Measurements from ENCODE around the gene ABCC8. TPM values are rescaled to one million over a fixed set of nuclear protein-coding genes. Genes with fewer than 3 reads are reported as not detected.

ABCC8 gene
- polyA plus RNA-seq, 1 of the 3 experiments (the other 2 are of a cell fraction), result 1.1 TPM

- no peak for TF ChIP-seq CTCF (IDR thresholded peaks at IDR 0.05)
Measured at GRCh38 chr11:17353821-17354600, 122.6 kb downstream of the ABCC8 start (continued).

GRCh38 chr11:17352950-17353820 is 123.5 kb downstream of the ABCC8 start:
- Histone ChIP-seq H3K9me2 (no peaks in the 10 kb centered on the region), H3K4me2 (peak overlapping the region; percentile 95), H3K4me3 (ENCODE audit: low read depth in 2 of 2, low read length in 1 of 2) (peak overlapping the region; percentile 64 to 77), H3K36me3 (replicated peaks in 1 of 2; ENCODE audit: control insufficient read depth in 1 of 2, insufficient read depth in 2 of 2, low read length in 1 of 2) (no peaks in the 10 kb centered on the region), H3K9ac (peak overlapping the region; percentile 67), H4K20me1 (ENCODE audit: insufficient read depth) (no peaks in the 10 kb centered on the region), H3K79me2 (ENCODE audit: insufficient read depth) (no peaks in the 10 kb centered on the region), H3K4me1 (ENCODE audit: control insufficient read depth in 1 of 2, insufficient read depth in 2 of 2, low read depth in 1 of 2, low read length in 1 of 2) (peaks cover 5 to 14% of the 10 kb centered on the region in 2 experiments; a peak in 3 of 4 replicates), H3K9me3 (no peaks in the 10 kb centered on the region), H3K27ac (ENCODE audit: low read depth in 2 of 2, low read length in 1 of 2) (peak overlapping the region; percentile 59 to 84), H3K27me3 (ENCODE audit: insufficient read depth) (no peaks in the 10 kb centered on the region), H2AFZ (ENCODE audit: low read depth) (peak overlapping the region; percentile 96), H3F3A (replicated peaks; ENCODE audit: insufficient read depth) (peaks cover 21% of the 10 kb centered on the region)
- peak; percentile 81 for DNase-seq
- ChIA-PET CTCF (interaction anchor here (0.7 to 3.3 kb wide), 23 partner anchors 8 to 434 kb away, joined by 3 to 32 read pairs (median 3); partner anchors contain the start of genes KCNJ11 and NUCB2), POLR2A (interaction anchor here (1.1 kb wide), 1 partner anchor 19 kb away, joined by 3 read pairs; no protein-coding TSS in a partner anchor)
- WGBS (ENCODE audit: low lambda C conversion rate), result 1% methylated on average over 47 of the region's 69 CpGs
- TF ChIP-seq RAD21 (IDR thresholded peaks at IDR 0.05; ENCODE audit: low read length), result no peak
- TF ChIP-seq GATA2 (CRISPR knock-in tag; IDR thresholded peaks at IDR 0.05), result no peak
- TF ChIP-seq, protein P1, sequence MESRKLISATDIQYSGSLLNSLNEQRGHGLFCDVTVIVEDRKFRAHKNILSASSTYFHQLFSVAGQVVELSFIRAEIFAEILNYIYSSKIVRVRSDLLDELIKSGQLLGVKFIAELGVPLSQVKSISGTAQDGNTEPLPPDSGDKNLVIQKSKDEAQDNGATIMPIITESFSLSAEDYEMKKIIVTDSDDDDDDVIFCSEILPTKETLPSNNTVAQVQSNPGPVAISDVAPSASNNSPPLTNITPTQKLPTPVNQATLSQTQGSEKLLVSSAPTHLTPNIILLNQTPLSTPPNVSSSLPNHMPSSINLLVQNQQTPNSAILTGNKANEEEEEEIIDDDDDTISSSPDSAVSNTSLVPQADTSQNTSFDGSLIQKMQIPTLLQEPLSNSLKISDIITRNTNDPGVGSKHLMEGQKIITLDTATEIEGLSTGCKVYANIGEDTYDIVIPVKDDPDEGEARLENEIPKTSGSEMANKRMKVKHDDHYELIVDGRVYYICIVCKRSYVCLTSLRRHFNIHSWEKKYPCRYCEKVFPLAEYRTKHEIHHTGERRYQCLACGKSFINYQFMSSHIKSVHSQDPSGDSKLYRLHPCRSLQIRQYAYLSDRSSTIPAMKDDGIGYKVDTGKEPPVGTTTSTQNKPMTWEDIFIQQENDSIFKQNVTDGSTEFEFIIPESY (IDR thresholded peaks at IDR 0.05; ENCODE audit: borderline replicate concordance, low read depth), result no peak
- TF ChIP-seq YY1 (IDR thresholded peaks at IDR 0.05; ENCODE audit: low read depth), result no peak
- no peak for TF ChIP-seq USF2 (IDR thresholded peaks at IDR 0.05; ENCODE audit: borderline replicate concordance, low read depth, low read length)
- no peak for TF ChIP-seq RXRA (IDR thresholded peaks at IDR 0.05; ENCODE audit: borderline replicate concordance, low read depth)
- no peak for TF ChIP-seq IRF3 (IDR thresholded peaks at IDR 0.05; ENCODE audit: low read depth, low read length)
- TF ChIP-seq, protein P2, sequence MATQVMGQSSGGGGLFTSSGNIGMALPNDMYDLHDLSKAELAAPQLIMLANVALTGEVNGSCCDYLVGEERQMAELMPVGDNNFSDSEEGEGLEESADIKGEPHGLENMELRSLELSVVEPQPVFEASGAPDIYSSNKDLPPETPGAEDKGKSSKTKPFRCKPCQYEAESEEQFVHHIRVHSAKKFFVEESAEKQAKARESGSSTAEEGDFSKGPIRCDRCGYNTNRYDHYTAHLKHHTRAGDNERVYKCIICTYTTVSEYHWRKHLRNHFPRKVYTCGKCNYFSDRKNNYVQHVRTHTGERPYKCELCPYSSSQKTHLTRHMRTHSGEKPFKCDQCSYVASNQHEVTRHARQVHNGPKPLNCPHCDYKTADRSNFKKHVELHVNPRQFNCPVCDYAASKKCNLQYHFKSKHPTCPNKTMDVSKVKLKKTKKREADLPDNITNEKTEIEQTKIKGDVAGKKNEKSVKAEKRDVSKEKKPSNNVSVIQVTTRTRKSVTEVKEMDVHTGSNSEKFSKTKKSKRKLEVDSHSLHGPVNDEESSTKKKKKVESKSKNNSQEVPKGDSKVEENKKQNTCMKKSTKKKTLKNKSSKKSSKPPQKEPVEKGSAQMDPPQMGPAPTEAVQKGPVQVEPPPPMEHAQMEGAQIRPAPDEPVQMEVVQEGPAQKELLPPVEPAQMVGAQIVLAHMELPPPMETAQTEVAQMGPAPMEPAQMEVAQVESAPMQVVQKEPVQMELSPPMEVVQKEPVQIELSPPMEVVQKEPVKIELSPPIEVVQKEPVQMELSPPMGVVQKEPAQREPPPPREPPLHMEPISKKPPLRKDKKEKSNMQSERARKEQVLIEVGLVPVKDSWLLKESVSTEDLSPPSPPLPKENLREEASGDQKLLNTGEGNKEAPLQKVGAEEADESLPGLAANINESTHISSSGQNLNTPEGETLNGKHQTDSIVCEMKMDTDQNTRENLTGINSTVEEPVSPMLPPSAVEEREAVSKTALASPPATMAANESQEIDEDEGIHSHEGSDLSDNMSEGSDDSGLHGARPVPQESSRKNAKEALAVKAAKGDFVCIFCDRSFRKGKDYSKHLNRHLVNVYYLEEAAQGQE (IDR thresholded peaks at IDR 0.05; ENCODE audit: low read depth, low read length), result no peak
- no peak for TF ChIP-seq RCOR1 (IDR thresholded peaks at IDR 0.05; ENCODE audit: low read length)
- peak; percentile 41; the same call in 1 of the 2 replicates for TF ChIP-seq TAF1 (IDR thresholded peaks at IDR 0.05; ENCODE audit: borderline replicate concordance, low read depth, low read length)
- no peak for TF ChIP-seq RFX5 (IDR thresholded peaks at IDR 0.05; ENCODE audit: low read length)
- TF ChIP-seq FOXJ3 (CRISPR knock-in tag; IDR thresholded peaks at IDR 0.05), result no peak
- TF ChIP-seq GABPA (IDR thresholded peaks at IDR 0.05; ENCODE audit: low read depth), result no peak; the same call in 1 of the 2 replicates
- TF ChIP-seq NRF1 (IDR thresholded peaks at IDR 0.05; ENCODE audit: low read depth, low read length), result no peak
- TF ChIP-seq SIN3A (IDR thresholded peaks at IDR 0.05; ENCODE audit: borderline replicate concordance, low read depth, low read length), result peak; percentile 57; the same call in 1 of the 2 replicates
- no peak for TF ChIP-seq SMC3 (IDR thresholded peaks at IDR 0.05; ENCODE audit: low read depth, low read length)
- peak; percentile 66 for TF ChIP-seq CHD2 (IDR thresholded peaks at IDR 0.05; ENCODE audit: low read length, partially characterized antibody)

Measured in SK-N-SH (cell line).